Activated T-helper 2 cell treated with anti-CD3 and anti-CD28 coated beads, Interferon-gamma antibody, Interleukin-2, Interleukin-4, amounts not matched to agents 10 μg/mL and 5 μg/mL and 100 μg/mL, durations not matched to agents 14 hours and 24 hours and 36 hours (primary cell): ENCODE results near the gene NBEA. TPM values are rescaled to one million over a fixed set of nuclear protein-coding genes. Genes with fewer than 3 reads are reported as not detected.

ENCODE experiments used
- DNase-seq: peaks from one replicate; pipeline ENCODE4 v3.0.0; 2021; ENCODE audit warnings: low spot score
- H3K27ac Mint-ChIP-seq: one replicate; pipeline ENCODE4 v1.8.0; 2021; ENCODE audit warnings: mixed read lengths
- H3K27me3 Mint-ChIP-seq: one replicate; pipeline ENCODE4 v1.8.0; 2021; ENCODE audit warnings: low read depth, mixed read lengths
- H3K36me3 Mint-ChIP-seq: one replicate; pipeline ENCODE4 v1.8.0; 2021; ENCODE audit warnings: low read depth, mixed read lengths
- H3K4me1 Mint-ChIP-seq: one replicate; pipeline ENCODE4 v1.8.0; 2021; ENCODE audit warnings: low read depth, mixed read lengths
- H3K4me3 Mint-ChIP-seq: one replicate; pipeline ENCODE4 v1.8.0; 2021; ENCODE audit warnings: low read depth, mild to moderate bottlenecking, moderate library complexity, mixed read lengths
- H3K9me3 Mint-ChIP-seq: one replicate; pipeline ENCODE4 v1.8.0; 2021; ENCODE audit warnings: mixed read lengths
- intact Hi-C: fragments of 100-400 bp; cut with micrococcal nuclease; formaldehyde crosslinking; loops from one replicate; pipeline ENCODE4 v1.15.1; 2023
- total RNA-seq: library from RNA; stranded (reverse); gene quantifications from 2 replicates; pipeline ENCODE4 v1.2.3, GENCODE V29; 2022

NBEA gene
- total RNA-seq, 1 donor from 2014 or later: 0.14 TPM

- no peaks in the 10 kb centered on the region for H3K4me1 Mint-ChIP-seq
These were observed 748.6 kb downstream of the NBEA start for GRCh38 chr13:35690581-35691207.

GRCh38 chr13:35693134-35693784, 751.2 kb downstream of the NBEA start:
- no peak for DNase-seq
- no peak overlapping the region for H3K27ac Mint-ChIP-seq
- no peaks in the 10 kb centered on the region for H3K27me3 Mint-ChIP-seq
- intact Hi-C loops: no loop called here
- no peaks in the 10 kb centered on the region for H3K4me1 Mint-ChIP-seq
- no peaks in the 10 kb centered on the region for H3K9me3 Mint-ChIP-seq
- no peaks in the 10 kb centered on the region for H3K36me3 Mint-ChIP-seq
- no peak overlapping the region for H3K4me3 Mint-ChIP-seq

More at GRCh38 chr13:35690581-35691207, 748.6 kb downstream of the NBEA start:
- no peaks in the 10 kb centered on the region for H3K27me3 Mint-ChIP-seq
- H3K36me3 Mint-ChIP-seq: no peaks in the 10 kb centered on the region
- DNase-seq: no peak
- no peaks in the 10 kb centered on the region for H3K9me3 Mint-ChIP-seq
- H3K4me3 Mint-ChIP-seq: no peak overlapping the region
- H3K27ac Mint-ChIP-seq: no peak overlapping the region
- intact Hi-C loops: no loop called here

GRCh38 chr13:35694031-35694430, 752.0 kb downstream of the NBEA start:
- H3K4me1 Mint-ChIP-seq: no peaks in the 10 kb centered on the region
- H3K27me3 Mint-ChIP-seq: no peaks in the 10 kb centered on the region
- no peaks in the 10 kb centered on the region for H3K9me3 Mint-ChIP-seq
- no peak for DNase-seq
- H3K4me3 Mint-ChIP-seq: no peak overlapping the region
- intact Hi-C loops: no loop called here
- no peak overlapping the region for H3K27ac Mint-ChIP-seq
- no peaks in the 10 kb centered on the region for H3K36me3 Mint-ChIP-seq

GRCh38 chr13:35694549-35695447, 752.7 kb downstream of the NBEA start:
- no peak overlapping the region for H3K27ac Mint-ChIP-seq
- H3K9me3 Mint-ChIP-seq: no peaks in the 10 kb centered on the region
- intact Hi-C loops: no loop called here
- H3K36me3 Mint-ChIP-seq: no peaks in the 10 kb centered on the region
- H3K27me3 Mint-ChIP-seq: no peaks in the 10 kb centered on the region
- no peaks in the 10 kb centered on the region for H3K4me1 Mint-ChIP-seq
- DNase-seq: no peak
- no peak overlapping the region for H3K4me3 Mint-ChIP-seq

GRCh38 chr13:35695448-35695770, 753.3 kb downstream of the NBEA start:
- Mint-ChIP-seq H3K36me3 (no peaks in the 10 kb centered on the region), H3K27ac (no peak overlapping the region), H3K9me3 (no peaks in the 10 kb centered on the region), H3K4me1 (no peaks in the 10 kb centered on the region), H3K4me3 (no peak overlapping the region), H3K27me3 (no peaks in the 10 kb centered on the region)
- intact Hi-C loops: no loop called here
- DNase-seq: no peak

- H3K27me3 Mint-ChIP-seq: no peaks in the 10 kb centered on the region
- H3K36me3 Mint-ChIP-seq: no peaks in the 10 kb centered on the region
These were observed 755.2 kb downstream of the NBEA start for GRCh38 chr13:35697186-35697730.

GRCh38 chr13:35698911-35699576, 757.0 kb downstream of the NBEA start:
- H3K27ac Mint-ChIP-seq: no peak overlapping the region
- no peaks in the 10 kb centered on the region for H3K4me1 Mint-ChIP-seq
- intact Hi-C loops: no loop called here
- H3K27me3 Mint-ChIP-seq: no peaks in the 10 kb centered on the region
- no peak for DNase-seq
- H3K4me3 Mint-ChIP-seq: no peak overlapping the region
- H3K9me3 Mint-ChIP-seq: no peaks in the 10 kb centered on the region
- H3K36me3 Mint-ChIP-seq: no peaks in the 10 kb centered on the region

More at GRCh38 chr13:35697186-35697730, 755.2 kb downstream of the NBEA start:
- H3K9me3 Mint-ChIP-seq: no peaks in the 10 kb centered on the region
- no peak overlapping the region for H3K27ac Mint-ChIP-seq
- intact Hi-C loops: no loop called here
- no peak overlapping the region for H3K4me3 Mint-ChIP-seq
- no peaks in the 10 kb centered on the region for H3K4me1 Mint-ChIP-seq
- no peak for DNase-seq

- no peak for DNase-seq
- H3K27me3 Mint-ChIP-seq: no peaks in the 10 kb centered on the region
- H3K36me3 Mint-ChIP-seq: no peaks in the 10 kb centered on the region
- H3K9me3 Mint-ChIP-seq: no peaks in the 10 kb centered on the region
- no peak overlapping the region for H3K27ac Mint-ChIP-seq
- H3K4me1 Mint-ChIP-seq: no peaks in the 10 kb centered on the region
- no peak overlapping the region for H3K4me3 Mint-ChIP-seq
- intact Hi-C loops: no loop called here
These were observed 757.9 kb downstream of the NBEA start for GRCh38 chr13:35699825-35700510.

GRCh38 chr13:35700671-35701070, 758.6 kb downstream of the NBEA start:
- no peak overlapping the region for H3K27ac Mint-ChIP-seq
- H3K4me1 Mint-ChIP-seq: no peaks in the 10 kb centered on the region
- H3K36me3 Mint-ChIP-seq: no peaks in the 10 kb centered on the region
- no peaks in the 10 kb centered on the region for H3K27me3 Mint-ChIP-seq
- H3K4me3 Mint-ChIP-seq: no peak overlapping the region
- intact Hi-C loops: no loop called here
- H3K9me3 Mint-ChIP-seq: no peaks in the 10 kb centered on the region
- no peak for DNase-seq

GRCh38 chr13:35702316-35702715, 760.2 kb downstream of the NBEA start:
- Mint-ChIP-seq H3K27ac (no peak overlapping the region), H3K4me1 (no peaks in the 10 kb centered on the region)
- intact Hi-C loops: no loop called here

GRCh38 chr13:35703061-35703460, 761.0 kb downstream of the NBEA start:
- Mint-ChIP-seq H3K9me3 (no peaks in the 10 kb centered on the region), H3K27me3 (no peaks in the 10 kb centered on the region), H3K4me3 (no peak overlapping the region), H3K27ac (no peak overlapping the region), H3K4me1 (no peaks in the 10 kb centered on the region), H3K36me3 (no peaks in the 10 kb centered on the region)
- intact Hi-C loops: no loop called here
- DNase-seq: no peak

More at GRCh38 chr13:35702316-35702715, 760.2 kb downstream of the NBEA start:
- no peak for DNase-seq
- no peaks in the 10 kb centered on the region for H3K36me3 Mint-ChIP-seq
- H3K4me3 Mint-ChIP-seq: no peak overlapping the region
- H3K9me3 Mint-ChIP-seq: no peaks in the 10 kb centered on the region
- no peaks in the 10 kb centered on the region for H3K27me3 Mint-ChIP-seq

GRCh38 chr13:35704331-35704730, 762.3 kb downstream of the NBEA start:
- no peaks in the 10 kb centered on the region for H3K4me1 Mint-ChIP-seq
- no peaks in the 10 kb centered on the region for H3K36me3 Mint-ChIP-seq
- no peaks in the 10 kb centered on the region for H3K9me3 Mint-ChIP-seq
- H3K27me3 Mint-ChIP-seq: no peaks in the 10 kb centered on the region
- H3K27ac Mint-ChIP-seq: no peak overlapping the region
- intact Hi-C loops: no loop called here
- no peak overlapping the region for H3K4me3 Mint-ChIP-seq
- no peak for DNase-seq
